Measurements from ENCODE around the gene NCKAP5.

NCKAP5 gene

DNA sequence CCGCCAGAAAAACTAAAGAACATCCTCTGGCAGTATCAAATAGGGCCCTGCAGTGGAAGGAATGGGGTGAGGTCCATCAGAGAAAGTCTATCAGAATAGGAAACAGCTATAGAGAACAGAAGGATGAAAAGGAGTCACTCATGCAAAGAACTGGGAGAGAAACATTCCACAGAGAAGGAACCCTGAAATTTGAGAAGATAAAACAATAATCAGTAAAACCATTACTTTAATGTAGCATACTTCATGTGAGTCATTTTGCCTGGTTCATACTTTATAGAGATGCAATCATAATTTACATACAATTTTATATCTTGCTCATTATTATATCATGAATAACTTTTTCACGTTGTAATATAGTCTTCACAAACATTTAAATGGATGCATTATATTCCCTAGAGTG is 402.2 kb downstream of the NCKAP5 start:
- no peak overlapping the region for H3K9ac ChIP-seq (ENCODE audit: low read depth in 1 of 2, low read length in 2 of 2)
- H3K4me3 ChIP-seq (ENCODE audit: low read depth in 1 of 2, low read length in 2 of 2): no peak overlapping the region
- H3K36me3 ChIP-seq (ENCODE audit: control insufficient read depth in 1 of 2, insufficient read depth in 2 of 2, low read length in 2 of 2): no peaks in the 10 kb centered on the region
- H3K9me3 ChIP-seq (ENCODE audit: control insufficient read depth in 1 of 2, low read length in 2 of 2): no peaks in the 10 kb centered on the region
- H3K27ac ChIP-seq (ENCODE audit: low read depth, low read length): no peak overlapping the region
- no peaks in the 10 kb centered on the region for H3K27me3 ChIP-seq (ENCODE audit: control insufficient read depth in 1 of 2, insufficient read depth in 2 of 2, low read length in 2 of 2)
- H3K4me1 ChIP-seq (ENCODE audit: control insufficient read depth in 1 of 2, insufficient read depth in 2 of 2, low read length in 2 of 2): no peaks in the 10 kb centered on the region

GRCh38 chr2:133163111-133163510 is 405.2 kb downstream of the NCKAP5 start:
- Histone ChIP-seq H3K9ac (ENCODE audit: low read depth in 1 of 2, low read length in 2 of 2) (no peak overlapping the region), H3K36me3 (ENCODE audit: control insufficient read depth in 1 of 2, insufficient read depth in 2 of 2, low read length in 2 of 2) (no peaks in the 10 kb centered on the region), H3K4me1 (ENCODE audit: control insufficient read depth in 1 of 2, insufficient read depth in 2 of 2, low read length in 2 of 2) (no peaks in the 10 kb centered on the region), H3K27me3 (ENCODE audit: control insufficient read depth in 1 of 2, insufficient read depth in 2 of 2, low read length in 2 of 2) (no peaks in the 10 kb centered on the region), H3K9me3 (ENCODE audit: control insufficient read depth in 1 of 2, low read length in 2 of 2) (no peaks in the 10 kb centered on the region), H3K4me3 (ENCODE audit: low read depth in 1 of 2, low read length in 2 of 2) (no peak overlapping the region), H3K27ac (ENCODE audit: low read depth, low read length) (no peak overlapping the region)

GRCh38 chr2:133158442-133158841 is 409.8 kb downstream of the NCKAP5 start:
- Histone ChIP-seq H3K27me3 (ENCODE audit: control insufficient read depth in 1 of 2, insufficient read depth in 2 of 2, low read length in 2 of 2) (no peaks in the 10 kb centered on the region), H3K9me3 (ENCODE audit: control insufficient read depth in 1 of 2, low read length in 2 of 2) (no peaks in the 10 kb centered on the region), H3K4me3 (ENCODE audit: low read depth in 1 of 2, low read length in 2 of 2) (no peak overlapping the region), H3K4me1 (ENCODE audit: control insufficient read depth in 1 of 2, insufficient read depth in 2 of 2, low read length in 2 of 2) (no peaks in the 10 kb centered on the region), H3K9ac (ENCODE audit: low read depth in 1 of 2, low read length in 2 of 2) (no peak overlapping the region), H3K27ac (ENCODE audit: low read depth, low read length) (no peak overlapping the region), H3K36me3 (ENCODE audit: control insufficient read depth in 1 of 2, insufficient read depth in 2 of 2, low read length in 2 of 2) (no peaks in the 10 kb centered on the region)

DNA sequence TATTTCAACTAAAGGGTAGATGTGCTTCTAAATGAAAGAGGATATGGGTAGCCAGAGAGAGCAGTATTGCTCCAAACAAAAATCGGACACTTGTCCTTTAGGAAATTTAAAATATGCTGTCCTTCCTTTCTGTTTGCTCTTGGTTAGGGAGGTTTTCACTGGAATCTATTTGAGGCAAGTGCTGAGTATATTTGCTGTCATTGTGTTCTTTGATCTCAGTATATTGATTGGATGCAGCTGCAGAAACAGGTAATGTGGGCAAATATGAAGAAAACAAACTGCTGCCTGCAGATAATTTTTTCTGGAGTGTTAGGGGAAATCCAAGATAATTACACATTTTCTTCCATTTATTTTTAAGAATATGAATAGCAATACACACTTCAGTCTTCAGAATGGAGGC is 410.2 kb downstream of the NCKAP5 start:
- Histone ChIP-seq H3K4me1 (ENCODE audit: control insufficient read depth in 1 of 2, insufficient read depth in 2 of 2, low read length in 2 of 2) (no peaks in the 10 kb centered on the region), H3K9ac (ENCODE audit: low read depth in 1 of 2, low read length in 2 of 2) (no peak overlapping the region), H3K4me3 (ENCODE audit: low read depth in 1 of 2, low read length in 2 of 2) (no peak overlapping the region), H3K36me3 (ENCODE audit: control insufficient read depth in 1 of 2, insufficient read depth in 2 of 2, low read length in 2 of 2) (no peaks in the 10 kb centered on the region), H3K9me3 (ENCODE audit: control insufficient read depth in 1 of 2, low read length in 2 of 2) (no peaks in the 10 kb centered on the region), H3K27me3 (ENCODE audit: control insufficient read depth in 1 of 2, insufficient read depth in 2 of 2, low read length in 2 of 2) (no peaks in the 10 kb centered on the region), H3K27ac (ENCODE audit: low read depth, low read length) (no peak overlapping the region)

DNA sequence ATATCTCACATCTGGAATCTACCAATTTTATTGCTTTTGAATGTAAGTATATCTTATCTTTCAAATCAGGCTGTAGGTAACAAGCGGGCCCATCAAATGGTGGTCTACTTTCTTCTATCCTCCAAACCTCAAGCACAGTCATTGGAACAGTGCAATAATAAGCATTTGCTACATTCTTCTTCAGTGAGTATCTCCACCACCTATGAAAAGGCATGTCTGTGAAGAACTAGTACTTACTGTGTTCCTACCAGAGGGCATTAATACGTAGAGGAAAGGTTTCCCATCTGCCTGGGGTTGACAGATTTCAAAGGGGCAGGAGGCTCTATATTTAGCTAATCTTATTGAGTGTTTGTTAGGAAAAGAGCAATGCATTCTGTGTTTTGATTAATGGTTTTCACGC is 411.1 kb downstream of the NCKAP5 start:
- Histone ChIP-seq H3K9me3 (ENCODE audit: control insufficient read depth in 1 of 2, low read length in 2 of 2) (no peaks in the 10 kb centered on the region), H3K36me3 (ENCODE audit: control insufficient read depth in 1 of 2, insufficient read depth in 2 of 2, low read length in 2 of 2) (no peaks in the 10 kb centered on the region), H3K4me3 (ENCODE audit: low read depth in 1 of 2, low read length in 2 of 2) (no peak overlapping the region), H3K27ac (ENCODE audit: low read depth, low read length) (no peak overlapping the region), H3K4me1 (ENCODE audit: control insufficient read depth in 1 of 2, insufficient read depth in 2 of 2, low read length in 2 of 2) (no peaks in the 10 kb centered on the region), H3K9ac (ENCODE audit: low read depth in 1 of 2, low read length in 2 of 2) (no peak overlapping the region), H3K27me3 (ENCODE audit: control insufficient read depth in 1 of 2, insufficient read depth in 2 of 2, low read length in 2 of 2) (no peaks in the 10 kb centered on the region)

- Histone ChIP-seq H3K27me3 (ENCODE audit: control insufficient read depth in 1 of 2, insufficient read depth in 2 of 2, low read length in 2 of 2) (no peaks in the 10 kb centered on the region), H3K36me3 (ENCODE audit: control insufficient read depth in 1 of 2, insufficient read depth in 2 of 2, low read length in 2 of 2) (no peaks in the 10 kb centered on the region), H3K4me1 (ENCODE audit: control insufficient read depth in 1 of 2, insufficient read depth in 2 of 2, low read length in 2 of 2) (no peaks in the 10 kb centered on the region), H3K4me3 (ENCODE audit: low read depth in 1 of 2, low read length in 2 of 2) (no peak overlapping the region), H3K9ac (ENCODE audit: low read depth in 1 of 2, low read length in 2 of 2) (no peak overlapping the region), H3K9me3 (ENCODE audit: control insufficient read depth in 1 of 2, low read length in 2 of 2) (no peaks in the 10 kb centered on the region), H3K27ac (ENCODE audit: low read depth, low read length) (no peak overlapping the region)
Measured at GRCh38 chr2:133152801-133153200, 415.5 kb downstream of the NCKAP5 start.

GRCh38 chr2:133148187-133148586 is 420.1 kb downstream of the NCKAP5 start:
- H3K9me3 ChIP-seq (ENCODE audit: control insufficient read depth in 1 of 2, low read length in 2 of 2): no peaks in the 10 kb centered on the region
- H3K36me3 ChIP-seq (ENCODE audit: control insufficient read depth in 1 of 2, insufficient read depth in 2 of 2, low read length in 2 of 2): no peaks in the 10 kb centered on the region
- no peaks in the 10 kb centered on the region for H3K27me3 ChIP-seq (ENCODE audit: control insufficient read depth in 1 of 2, insufficient read depth in 2 of 2, low read length in 2 of 2)
- H3K4me1 ChIP-seq (ENCODE audit: control insufficient read depth in 1 of 2, insufficient read depth in 2 of 2, low read length in 2 of 2): no peaks in the 10 kb centered on the region
- H3K27ac ChIP-seq (ENCODE audit: low read depth, low read length): no peak overlapping the region
- H3K4me3 ChIP-seq (ENCODE audit: low read depth in 1 of 2, low read length in 2 of 2): no peak overlapping the region
- H3K9ac ChIP-seq (ENCODE audit: low read depth in 1 of 2, low read length in 2 of 2): no peak overlapping the region

- H3K9ac ChIP-seq (ENCODE audit: low read depth in 1 of 2, low read length in 2 of 2): no peak overlapping the region
- H3K4me3 ChIP-seq (ENCODE audit: low read depth in 1 of 2, low read length in 2 of 2): no peak overlapping the region
- H3K27me3 ChIP-seq (ENCODE audit: control insufficient read depth in 1 of 2, insufficient read depth in 2 of 2, low read length in 2 of 2): no peaks in the 10 kb centered on the region
- H3K9me3 ChIP-seq (ENCODE audit: control insufficient read depth in 1 of 2, low read length in 2 of 2): no peaks in the 10 kb centered on the region
- H3K27ac ChIP-seq (ENCODE audit: low read depth, low read length): no peak overlapping the region
- H3K36me3 ChIP-seq (ENCODE audit: control insufficient read depth in 1 of 2, insufficient read depth in 2 of 2, low read length in 2 of 2): no peaks in the 10 kb centered on the region
- no peaks in the 10 kb centered on the region for H3K4me1 ChIP-seq (ENCODE audit: control insufficient read depth in 1 of 2, insufficient read depth in 2 of 2, low read length in 2 of 2)
Measured at GRCh38 chr2:133146893-133147292, 421.4 kb downstream of the NCKAP5 start.

DNA sequence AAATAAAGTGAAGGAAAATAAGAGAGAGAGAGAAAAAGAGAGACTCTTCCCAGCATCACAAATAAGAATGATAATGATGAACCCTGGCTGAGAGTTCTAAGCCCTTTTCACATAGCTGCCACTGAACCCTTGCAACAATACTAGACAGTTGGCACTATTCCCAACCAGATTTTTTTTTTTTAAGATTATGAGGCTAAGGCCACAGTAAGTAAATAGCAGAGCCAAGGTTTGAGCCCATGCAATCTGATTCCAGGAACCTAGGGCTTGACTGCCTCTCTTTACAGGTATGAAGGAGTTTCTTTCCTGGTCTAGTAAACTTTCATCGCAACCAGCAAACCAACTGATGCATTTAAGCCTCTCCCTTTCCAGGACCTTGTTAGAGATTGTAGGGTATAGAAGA is 424.6 kb downstream of the NCKAP5 start:
- Histone ChIP-seq H3K4me3 (ENCODE audit: low read depth in 1 of 2, low read length in 2 of 2) (no peak overlapping the region), H3K4me1 (ENCODE audit: control insufficient read depth in 1 of 2, insufficient read depth in 2 of 2, low read length in 2 of 2) (no peaks in the 10 kb centered on the region), H3K9ac (ENCODE audit: low read depth in 1 of 2, low read length in 2 of 2) (no peak overlapping the region), H3K27ac (ENCODE audit: low read depth, low read length) (no peak overlapping the region), H3K9me3 (ENCODE audit: control insufficient read depth in 1 of 2, low read length in 2 of 2) (no peaks in the 10 kb centered on the region), H3K27me3 (ENCODE audit: control insufficient read depth in 1 of 2, insufficient read depth in 2 of 2, low read length in 2 of 2) (no peaks in the 10 kb centered on the region), H3K36me3 (ENCODE audit: control insufficient read depth in 1 of 2, insufficient read depth in 2 of 2, low read length in 2 of 2) (no peaks in the 10 kb centered on the region)

DNA sequence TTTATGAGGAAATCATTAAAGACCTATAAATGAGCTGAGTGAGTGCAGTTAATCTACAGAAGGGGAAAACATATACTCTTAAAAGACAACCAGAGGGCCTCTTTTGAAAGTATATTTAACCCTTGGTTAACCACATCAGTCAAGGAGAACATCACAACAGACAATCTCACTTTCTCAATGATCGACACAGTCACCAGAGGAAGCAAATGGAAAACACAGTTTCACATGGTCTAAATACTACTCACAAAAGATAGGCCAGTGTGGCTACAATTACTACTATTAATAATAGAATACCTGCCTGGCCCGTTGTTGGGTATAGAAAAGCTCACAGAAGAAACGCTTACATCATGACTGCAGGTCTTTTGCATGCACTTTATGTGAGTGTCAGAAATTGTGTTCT is 426.2 kb downstream of the NCKAP5 start:
- no peaks in the 10 kb centered on the region for H3K4me1 ChIP-seq (ENCODE audit: control insufficient read depth in 1 of 2, insufficient read depth in 2 of 2, low read length in 2 of 2)
- no peaks in the 10 kb centered on the region for H3K36me3 ChIP-seq (ENCODE audit: control insufficient read depth in 1 of 2, insufficient read depth in 2 of 2, low read length in 2 of 2)
- H3K4me3 ChIP-seq (ENCODE audit: low read depth in 1 of 2, low read length in 2 of 2): no peak overlapping the region
- H3K9me3 ChIP-seq (ENCODE audit: control insufficient read depth in 1 of 2, low read length in 2 of 2): no peaks in the 10 kb centered on the region
- H3K27ac ChIP-seq (ENCODE audit: low read depth, low read length): no peak overlapping the region
- no peaks in the 10 kb centered on the region for H3K27me3 ChIP-seq (ENCODE audit: control insufficient read depth in 1 of 2, insufficient read depth in 2 of 2, low read length in 2 of 2)
- no peak overlapping the region for H3K9ac ChIP-seq (ENCODE audit: low read depth in 1 of 2, low read length in 2 of 2)

DNA sequence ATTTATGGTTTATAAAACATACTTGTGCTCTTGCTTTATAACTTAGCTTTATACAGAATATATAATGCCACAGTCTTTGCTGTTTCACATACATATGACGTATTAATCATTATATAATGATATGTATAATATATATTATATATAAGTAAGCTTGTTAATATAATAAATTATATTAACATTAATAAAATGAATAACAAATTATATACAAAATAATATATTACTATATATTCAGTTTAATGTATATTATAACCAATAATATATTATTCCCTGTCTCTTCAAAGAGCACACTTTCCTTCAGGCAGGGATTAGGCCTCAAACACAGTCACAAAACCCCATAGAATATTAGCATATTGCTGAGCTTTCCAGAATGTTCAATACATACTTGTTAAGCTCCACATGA is 427.6 kb downstream of the NCKAP5 start:
- H3K36me3 ChIP-seq (ENCODE audit: control insufficient read depth in 1 of 2, insufficient read depth in 2 of 2, low read length in 2 of 2): no peaks in the 10 kb centered on the region
- H3K9me3 ChIP-seq (ENCODE audit: control insufficient read depth in 1 of 2, low read length in 2 of 2): no peaks in the 10 kb centered on the region
- no peaks in the 10 kb centered on the region for H3K4me1 ChIP-seq (ENCODE audit: control insufficient read depth in 1 of 2, insufficient read depth in 2 of 2, low read length in 2 of 2)
- no peak overlapping the region for H3K27ac ChIP-seq (ENCODE audit: low read depth, low read length)
- H3K27me3 ChIP-seq (ENCODE audit: control insufficient read depth in 1 of 2, insufficient read depth in 2 of 2, low read length in 2 of 2): no peaks in the 10 kb centered on the region
- no peak overlapping the region for H3K9ac ChIP-seq (ENCODE audit: low read depth in 1 of 2, low read length in 2 of 2)
- no peak overlapping the region for H3K4me3 ChIP-seq (ENCODE audit: low read depth in 1 of 2, low read length in 2 of 2)
